Psoas muscle (tissue), 8 donors: ENCODE measurements around the gene DOCK6. TPM values are rescaled to one million over a fixed set of nuclear protein-coding genes. Genes with fewer than 3 reads are reported as not detected.

Experiments
- ATAC-seq, 4 donors: fragments of 200-7000 bp; cut with Tn5 transposase; one replicate each; pipeline ENCODE4 v1.9.1; 2020; ENCODE audit warnings: moderate library complexity in 3 of 4, mild to moderate bottlenecking in 2 of 4
- DNase-seq, 2 donors: peaks; one replicate each; pipeline ENCODE4 v3.0.0-alpha.2; 2020
- H3K27ac ChIP-seq: fragments of 200-600 bp; one replicate; pipeline ENCODE4 v1.8.0; 2022
- H3K27me3 ChIP-seq, 3 donors: fragments of 200-600 bp in 1 of 3; one replicate each; pipeline versions ENCODE4 v1.6.1 to v1.8.0; 2013 to 2022; ENCODE audit warnings: low read length in 2 of 3, mild to moderate bottlenecking in 2 of 3, moderate library complexity in 1 of 3; ENCODE audit not compliant: insufficient read depth in 3 of 3
- H3K36me3 ChIP-seq, 2 donors: fragments of 200-600 bp in 1 of 2; one replicate each; pipeline versions ENCODE4 v1.6.1 to v1.8.0; 2013 to 2022; ENCODE audit warnings: low read depth in 1 of 2, mild to moderate bottlenecking in 1 of 2, moderate library complexity in 1 of 2; ENCODE audit not compliant: insufficient read depth in 1 of 2
- H3K4me1 ChIP-seq: fragments of 200-600 bp; one replicate; pipeline ENCODE4 v1.8.0; 2022
- H3K4me3 ChIP-seq: fragments of 200-600 bp; one replicate; pipeline ENCODE4 v1.8.0; 2022; ENCODE audit warnings: mild to moderate bottlenecking
- H3K9me3 ChIP-seq: fragments of 200-600 bp; one replicate; pipeline ENCODE4 v1.8.0; 2022
- WGBS, 3 donors: extraction: QIAGEN DNeasy Blood & Tissue Kit; methylation state at CpG; one replicate each; pipeline versions ENCODE4 v1.1.6 to v1.1.7; 2013; 5-methylcytosine and 5-hydroxymethylcytosine counted together
- intact Hi-C, 2 donors: fragments of 100-400 bp; cut with DNase I; formaldehyde crosslinking; loops; one replicate each; pipeline versions ENCODE4 v1.11.0 to v1.14.2; 2022
- polyA plus RNA-seq, 3 donors: library from polyadenylated mRNA; stranded (reverse); fragments of 200-250 nt; gene quantifications; one replicate each; pipeline ENCODE4 v1.2.3, GENCODE V29; 2013
- total RNA-seq, 4 donors: library from RNA; stranded (reverse); fragmentation: NEBNext Ultra II Directional in 2 of 4; extraction: Animal tissue kit (Norgen Biotek cat#: 25700) in 2 of 4; gene quantifications; one replicate each; pipeline versions ENCODE4 v1.2.1 to v1.2.4, GENCODE V29; 2021 to 2023
- TF ChIP-seq, protein P1 (sequence below): fragments of 200-600 bp; IDR thresholded peaks from one replicate; pipeline ENCODE4 v1.8.0; 2022; ENCODE audit warnings: antibody characterized with exemption
- donor health status: healthy with polysubstance abuse.
- donor health status: DM: no; HTN: no; CAD: no; lungs with moderate emphysema.
- donor health status: Bipolar disorder and iron deficiency.
- donor health status: healthy.
- donor health status: DM: yes; HTN: yes; CAD: no.
- donor health status: DM: no; HTN: no; CAD: no.
- donor health status: DM: no; HTN: no; CAD: no.
- donor health status: DM: yes; HTN: yes; CAD: no.

Gene DOCK6
- total and polyA plus RNA-seq, 7 donors: 8.7 to 27.1 (median 15.3) TPM

DNA sequence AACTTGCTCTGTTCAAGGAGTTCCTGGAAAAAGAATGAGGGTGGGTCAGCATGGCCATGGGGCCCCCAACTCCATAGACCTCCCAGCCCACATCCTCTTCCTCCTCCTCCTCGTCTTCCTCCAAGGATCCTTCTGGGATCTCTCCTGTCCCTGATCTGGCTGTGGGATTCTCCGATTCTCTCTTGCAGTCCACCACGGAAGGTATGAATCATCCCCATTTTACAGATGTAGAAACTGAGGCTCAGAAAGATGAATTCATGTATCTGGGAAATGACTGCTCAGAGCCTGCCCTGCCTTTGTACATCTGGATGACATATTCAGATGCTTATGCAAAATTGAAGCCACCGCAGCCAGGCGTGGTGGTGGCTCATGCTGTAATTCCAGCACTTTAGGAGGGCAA, 62.8 kb downstream of the DOCK6 start:
- peaks cover 20% of the 10 kb centered on the region for H3K4me1 ChIP-seq
- intact Hi-C loops: no loop called here
- H3K27ac ChIP-seq: no peak overlapping the region
- no peak overlapping the region for H3K4me3 ChIP-seq
- H3K36me3 ChIP-seq: peaks cover 0 to 4% of the 10 kb centered on the region in 2 donors
- 70 to 92% (median 74%) methylated on average over 5 of the region's 5 CpGs for WGBS, 3 donors
- ATAC-seq (no peak), DNase-seq (no peak)
- TF ChIP-seq, protein P1, sequence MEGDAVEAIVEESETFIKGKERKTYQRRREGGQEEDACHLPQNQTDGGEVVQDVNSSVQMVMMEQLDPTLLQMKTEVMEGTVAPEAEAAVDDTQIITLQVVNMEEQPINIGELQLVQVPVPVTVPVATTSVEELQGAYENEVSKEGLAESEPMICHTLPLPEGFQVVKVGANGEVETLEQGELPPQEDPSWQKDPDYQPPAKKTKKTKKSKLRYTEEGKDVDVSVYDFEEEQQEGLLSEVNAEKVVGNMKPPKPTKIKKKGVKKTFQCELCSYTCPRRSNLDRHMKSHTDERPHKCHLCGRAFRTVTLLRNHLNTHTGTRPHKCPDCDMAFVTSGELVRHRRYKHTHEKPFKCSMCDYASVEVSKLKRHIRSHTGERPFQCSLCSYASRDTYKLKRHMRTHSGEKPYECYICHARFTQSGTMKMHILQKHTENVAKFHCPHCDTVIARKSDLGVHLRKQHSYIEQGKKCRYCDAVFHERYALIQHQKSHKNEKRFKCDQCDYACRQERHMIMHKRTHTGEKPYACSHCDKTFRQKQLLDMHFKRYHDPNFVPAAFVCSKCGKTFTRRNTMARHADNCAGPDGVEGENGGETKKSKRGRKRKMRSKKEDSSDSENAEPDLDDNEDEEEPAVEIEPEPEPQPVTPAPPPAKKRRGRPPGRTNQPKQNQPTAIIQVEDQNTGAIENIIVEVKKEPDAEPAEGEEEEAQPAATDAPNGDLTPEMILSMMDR: no peak
- H3K27me3 ChIP-seq: no peaks in the 10 kb centered on the region
- no peaks in the 10 kb centered on the region for H3K9me3 ChIP-seq

DNA sequence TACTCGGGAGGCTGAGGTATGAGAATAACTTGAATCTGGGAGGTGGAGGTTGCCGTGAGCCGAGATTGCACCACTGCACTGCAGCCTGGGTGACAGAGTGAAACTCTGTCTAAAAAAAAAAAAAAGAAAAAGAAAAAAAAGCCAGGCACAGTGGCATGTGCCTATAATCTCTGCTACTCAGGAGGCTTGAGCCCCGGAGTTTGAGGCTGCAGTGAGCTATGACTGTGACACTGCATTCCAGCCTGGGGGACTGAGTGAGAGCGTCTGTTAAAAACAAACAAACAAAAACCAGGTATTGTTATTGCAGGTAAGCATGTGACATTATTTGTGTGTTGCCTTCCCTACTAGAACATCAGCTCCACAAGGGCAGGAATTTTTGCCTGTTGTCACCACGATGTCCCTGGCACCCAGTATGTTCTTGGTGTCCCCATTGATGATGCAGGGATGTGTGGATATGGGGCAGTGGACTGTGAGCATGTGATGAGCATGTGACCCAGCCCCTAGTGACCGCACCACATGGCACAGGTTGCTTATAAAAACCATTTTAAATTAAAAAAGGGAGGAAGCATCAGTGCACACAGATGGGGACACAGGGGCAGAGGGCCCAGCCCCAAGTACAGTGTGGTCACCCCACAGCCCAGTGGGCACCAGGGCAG, 63.4 kb downstream of the DOCK6 start:
- Histone ChIP-seq H3K4me3 (no peak overlapping the region), H3K9me3 (no peaks in the 10 kb centered on the region), H3K36me3 (peaks cover 0 to 8% of the 10 kb centered on the region in 2 donors), H3K4me1 (peaks cover 17% of the 10 kb centered on the region), H3K27me3 (no peaks in the 10 kb centered on the region), H3K27ac (no peak overlapping the region)
- DNase-seq (peak in 1 of 2 donors; percentile 35), ATAC-seq (no peak)
- intact Hi-C loops: no loop called here
- WGBS, 3 donors: 60 to 76% (median 62%) methylated on average over 7 of the region's 7 CpGs
- TF ChIP-seq, protein P1: no peak

DNA sequence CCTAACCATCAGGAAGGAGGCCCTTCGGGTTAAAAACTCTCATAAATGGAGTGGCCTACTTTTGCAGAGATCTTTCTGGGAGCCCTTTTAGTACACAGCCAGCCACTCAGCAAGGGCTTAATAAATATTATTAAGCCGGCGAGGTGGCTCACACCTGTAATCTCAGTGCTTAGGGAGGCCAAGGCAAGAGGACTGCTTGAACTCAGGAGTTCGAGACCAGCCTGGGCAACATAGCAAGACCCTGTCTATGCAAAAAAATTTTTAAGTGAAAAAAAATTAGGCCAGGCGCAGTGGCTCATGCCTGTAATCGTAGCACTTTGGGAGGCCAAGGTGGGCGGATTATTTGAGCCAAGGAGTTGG, 64.2 kb downstream of the DOCK6 start:
- Histone ChIP-seq H3K4me1 (peaks cover 16% of the 10 kb centered on the region), H3K27me3 (no peaks in the 10 kb centered on the region)
- WGBS, 3 donors: 45 to 65% (median 63%) methylated on average over 7 of the region's 7 CpGs

DNA sequence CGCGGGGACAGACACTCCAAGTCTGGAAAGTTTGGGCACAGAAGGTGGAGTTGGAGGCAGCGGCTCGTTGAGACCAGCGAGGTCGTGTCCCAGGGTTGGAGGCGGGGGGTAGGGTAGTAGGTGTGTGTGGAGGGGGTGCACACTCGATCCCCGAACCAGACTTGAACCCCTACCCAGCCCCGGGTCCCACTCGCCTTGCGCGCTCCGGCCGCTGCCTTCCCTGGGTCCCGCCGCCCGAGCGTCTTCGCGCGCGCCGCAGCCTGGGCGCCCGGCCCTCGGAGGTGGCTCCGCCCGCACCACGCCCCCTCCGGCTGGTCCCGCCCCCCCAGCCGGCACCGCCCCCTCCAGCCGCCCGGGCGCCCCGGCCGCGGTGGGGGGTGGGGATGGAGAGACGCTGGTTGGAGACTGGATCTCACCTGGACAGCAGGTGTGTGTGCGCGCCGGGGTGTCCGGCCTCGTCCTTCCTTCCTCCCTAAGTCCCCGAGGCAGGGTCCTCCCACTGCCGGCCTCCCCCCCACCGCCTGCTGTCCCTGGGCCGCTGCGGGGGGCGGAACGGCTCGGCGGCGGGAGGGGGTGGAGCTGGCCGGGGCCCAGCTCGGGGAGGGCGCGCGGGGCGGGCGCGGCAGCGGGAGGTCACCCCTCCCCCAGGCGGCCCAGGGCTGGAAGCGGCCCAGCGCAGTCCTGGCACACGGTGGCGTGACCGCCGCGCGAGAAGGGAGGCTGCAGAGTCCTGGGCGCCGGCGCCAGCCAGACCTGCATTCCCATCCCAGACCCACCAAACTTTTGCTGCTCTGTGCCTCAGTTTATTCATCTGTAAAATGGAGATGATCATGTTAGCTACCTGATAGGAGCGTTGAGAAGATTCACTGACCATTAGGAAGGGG, 64.8 kb downstream of the DOCK6 start, which contains the start of gene KANK2:
Gene KANK2 (minus strand): TSS at position 255 of the 884 bp plus-strand sequence. CDS start 3,034 bp downstream, outside the sequence.
- H3K4me1 ChIP-seq: peaks cover 16% of the 10 kb centered on the region
- WGBS, 3 donors: 1 to 2% (median 1%) methylated on average over 44 to 78 of the region's 78 CpGs
- H3K36me3 ChIP-seq: peaks cover 0 to 22% of the 10 kb centered on the region in 2 donors
- no peaks in the 10 kb centered on the region for H3K9me3 ChIP-seq
- DNase-seq (peak; percentile 86 to 88), ATAC-seq (peak; percentile 86 to 94 (median 92))
- intact Hi-C loops: no loop called here
- TF ChIP-seq, protein P1: no peak
- H3K27ac ChIP-seq: peak within 1 kb of the TSS; percentile 84
- H3K4me3 ChIP-seq: peak within 1 kb of the TSS; percentile 76
- no peaks in the 10 kb centered on the region for H3K27me3 ChIP-seq

More for the DNA sequence above, 64.2 kb downstream of the DOCK6 start:
- DNase-seq: no peak
- H3K9me3 ChIP-seq: no peaks in the 10 kb centered on the region
- H3K4me3 ChIP-seq: peak overlapping the region; percentile 76
- no peak for ATAC-seq
- H3K36me3 ChIP-seq: peaks cover 0 to 15% of the 10 kb centered on the region in 2 donors
- peak overlapping the region; percentile 84 for H3K27ac ChIP-seq
- intact Hi-C loops: no loop called here
- TF ChIP-seq, protein P1: no peak
